Adrenal gland (tissue), 5 donors: ENCODE measurements around the gene DCLK2.

Experiments used
- CTCF ChIP-seq, 6 experiments: fragments of 450-650 bp in 4 of 6; fragments of 200-600 bp in 2 of 6; sonication (generic) in 1 of 6; IDR thresholded peaks; 1 replicate in 5 of 6; 2 replicates in 1 of 6; pipeline versions ENCODE4 v1.5.1 to v1.8.0; 2016 to 2021; ENCODE audit warnings: antibody characterized with exemption in 6 of 6, mild to moderate bottlenecking in 2 of 6, moderate library complexity in 1 of 6
- POLR2A ChIP-seq, 2 donors: fragments of 450-650 bp; IDR thresholded peaks; one replicate each; pipeline ENCODE4 v1.6.1; 2017; ENCODE audit warnings: antibody characterized with exemption in 2 of 2, mild to moderate bottlenecking in 2 of 2, moderate library complexity in 1 of 2
- donor health status: DM: no; HTN: no; CAD: no.

DNA sequence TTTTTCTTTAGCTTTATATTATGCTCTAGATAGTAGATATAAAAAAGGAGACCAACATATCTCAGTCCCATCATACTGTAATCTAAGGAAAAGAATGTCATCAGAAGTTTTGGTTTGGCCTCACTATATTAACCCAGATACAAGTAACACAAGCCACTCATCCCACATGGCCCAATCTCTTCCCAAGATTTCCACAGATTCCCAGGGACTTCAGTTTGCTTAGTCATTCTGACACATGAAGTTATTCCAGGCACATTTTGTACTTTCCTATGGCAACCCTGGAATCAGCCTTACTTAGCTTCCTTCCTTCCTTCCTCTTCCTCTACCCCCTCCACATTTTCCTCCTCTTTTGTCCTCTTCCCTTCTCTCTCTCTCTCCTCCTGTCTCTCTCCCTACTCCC lies 21.7 kb upstream of the DCLK2 start:
- TF ChIP-seq CTCF (IDR thresholded peaks at IDR 0.05), result no peak
- no peak for TF ChIP-seq POLR2A (IDR thresholded peaks at IDR 0.05)
